Aorta (tissue), 5 donors: ENCODE data around the gene XCL2. TPM values are rescaled to one million over a fixed set of nuclear protein-coding genes. Genes with fewer than 3 reads are reported as not detected.

Source experiments
- ATAC-seq: fragments of 200-7000 bp; cut with Tn5 transposase; one replicate; pipeline ENCODE4 v1.9.1; 2022; ENCODE audit warnings: moderate library complexity; ENCODE audit not compliant: low FRiP score
- DNase-seq, 2 donors: peaks; one replicate each; pipeline ENCODE4 v3.0.0-alpha.2; 2020
- H3K27ac ChIP-seq, 2 donors: one replicate each; pipeline ENCODE4 v1.5.1; 2013; ENCODE audit warnings: low read length in 2 of 2, mild to moderate bottlenecking in 2 of 2, moderate library complexity in 2 of 2, control low read depth in 1 of 2, inconsistent platforms in 1 of 2, low read depth in 1 of 2
- H3K27me3 ChIP-seq, 2 donors: one replicate each; pipeline ENCODE4 v1.6.1; 2013; ENCODE audit warnings: control low read depth in 1 of 2, low read length in 1 of 2, mild to moderate bottlenecking in 1 of 2, moderate library complexity in 1 of 2; ENCODE audit not compliant: insufficient read depth in 2 of 2, control insufficient read depth in 1 of 2
- H3K36me3 ChIP-seq, 2 donors: one replicate each; pipeline ENCODE4 v1.6.1; 2013; ENCODE audit warnings: control low read depth in 1 of 2, low read length in 1 of 2, mild to moderate bottlenecking in 1 of 2; ENCODE audit not compliant: insufficient read depth in 2 of 2, control insufficient read depth in 1 of 2
- H3K4me1 ChIP-seq, 2 donors: one replicate each; pipeline ENCODE4 v1.6.1; 2013; ENCODE audit warnings: low read length in 2 of 2, control low read depth in 1 of 2, mild to moderate bottlenecking in 1 of 2, moderate library complexity in 1 of 2; ENCODE audit not compliant: insufficient read depth in 2 of 2, control insufficient read depth in 1 of 2
- H3K4me3 ChIP-seq, 2 donors: one replicate each; pipeline ENCODE4 v1.5.1; 2013; ENCODE audit warnings: low read length in 2 of 2, control low read depth in 1 of 2, mild to moderate bottlenecking in 1 of 2
- H3K9me3 ChIP-seq: one replicate; pipeline ENCODE4 v1.6.1; 2013; ENCODE audit warnings: mild to moderate bottlenecking, low read length; ENCODE audit not compliant: control insufficient read depth
- WGBS, 2 donors: extraction: QIAGEN DNeasy Blood & Tissue Kit; methylation state at CpG; one replicate each; pipeline ENCODE4 v1.1.7; 2013; 5-methylcytosine and 5-hydroxymethylcytosine counted together
- intact Hi-C, 2 donors: fragments of 100-400 bp; cut with DNase I; formaldehyde crosslinking; loops; one replicate each; pipeline versions ENCODE4 v1.14.2 to v1.15.0; 2022
- polyA plus RNA-seq, 2 donors: library from polyadenylated mRNA; stranded (reverse); fragments of 200-250 nt; gene quantifications; one replicate each; pipeline ENCODE4 v1.2.3, GENCODE V29; 2013
- total RNA-seq, 2 donors: library from RNA; stranded (reverse); fragmentation: NEBNext Ultra II Directional; extraction: Animal tissue kit (Norgen Biotek cat#: 25700); gene quantifications; one replicate each; pipeline ENCODE4 v1.2.1, GENCODE V29; 2021
- donor health status: healthy with polysubstance abuse.
- donor health status: Bipolar disorder and iron deficiency.
- donor health status: DM: no; HTN: no; CAD: no.
- donor health status: DM: no; HTN: no; CAD: no.
- donor health status: DM: yes; HTN: yes; CAD: no.

Gene XCL2
- total and polyA plus RNA-seq, 4 donors: 1.1 TPM; not detected in 3

DNA sequence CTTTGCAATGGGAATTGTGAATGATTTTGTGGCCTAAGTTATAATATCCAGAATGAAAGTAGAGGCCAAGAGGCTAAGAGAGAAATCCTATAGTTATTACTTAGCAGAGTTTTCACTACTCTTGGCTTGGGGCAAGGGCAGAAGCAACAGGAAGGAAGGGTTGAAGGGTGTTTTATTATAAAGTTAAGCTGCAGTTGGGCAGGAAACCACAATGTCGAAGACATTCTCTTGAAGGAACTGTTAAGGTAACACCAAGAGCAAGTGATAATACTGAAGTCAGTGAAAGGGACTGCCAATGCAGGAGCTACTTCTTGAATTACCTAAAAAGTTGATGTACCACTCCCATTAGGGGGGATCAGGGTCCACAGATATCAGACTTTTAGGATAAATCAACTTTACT, 8.3 kb downstream of the XCL2 start:
- no peak overlapping the region for H3K4me3 ChIP-seq
- no peak for DNase-seq
- no peaks in the 10 kb centered on the region for H3K27me3 ChIP-seq
- no peaks in the 10 kb centered on the region for H3K4me1 ChIP-seq
- 68 to 73% methylated on average over 1 of the region's 1 CpG for WGBS, 2 donors
- no peak overlapping the region for H3K27ac ChIP-seq
- no peaks in the 10 kb centered on the region for H3K36me3 ChIP-seq
- H3K9me3 ChIP-seq: no peaks in the 10 kb centered on the region
- no peak for ATAC-seq
- intact Hi-C loops: no loop called here

DNA sequence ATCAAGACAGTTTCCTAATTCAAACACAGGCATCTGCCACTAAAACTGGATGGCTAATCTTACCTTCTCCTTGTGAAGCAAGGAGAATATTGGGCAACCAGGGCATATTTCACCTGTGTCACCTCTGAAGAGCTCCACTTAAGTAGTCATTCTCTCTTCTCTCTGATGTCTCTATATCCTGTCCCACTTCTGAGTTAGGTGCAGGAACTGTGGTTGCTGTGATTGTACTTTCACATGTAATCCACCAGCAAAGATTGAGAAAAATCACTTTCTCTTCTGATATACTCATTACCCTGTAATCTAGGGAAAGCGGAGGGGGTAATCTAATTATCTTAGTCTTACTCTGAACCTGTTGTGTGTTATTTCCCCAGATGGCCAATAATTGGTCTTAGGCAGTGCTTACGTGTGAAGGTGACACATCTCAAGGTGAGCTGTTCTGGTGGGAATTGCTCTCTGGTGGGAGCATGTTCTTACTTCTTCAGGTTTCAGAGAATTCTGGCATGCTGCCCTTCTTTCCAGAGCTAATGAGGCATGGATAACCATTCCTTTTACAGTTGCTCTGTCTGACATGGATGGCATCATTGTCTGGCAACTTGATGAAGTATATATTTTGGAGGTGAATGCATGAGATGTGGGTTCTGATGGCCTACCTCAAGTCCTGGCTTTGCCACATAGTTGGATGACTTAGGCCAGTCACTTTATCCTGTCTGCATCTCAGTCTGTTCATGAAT, 12.0 kb downstream of the XCL2 start:
- DNase-seq (no peak), ATAC-seq (no peak)
- Histone ChIP-seq H3K27ac (no peak overlapping the region), H3K27me3 (no peaks in the 10 kb centered on the region), H3K9me3 (no peaks in the 10 kb centered on the region), H3K4me1 (no peaks in the 10 kb centered on the region), H3K4me3 (no peak overlapping the region), H3K36me3 (no peaks in the 10 kb centered on the region)
- WGBS, 2 donors: 96 to 97% methylated on average over 2 of the region's 2 CpGs
- intact Hi-C loops: no loop called here

DNA sequence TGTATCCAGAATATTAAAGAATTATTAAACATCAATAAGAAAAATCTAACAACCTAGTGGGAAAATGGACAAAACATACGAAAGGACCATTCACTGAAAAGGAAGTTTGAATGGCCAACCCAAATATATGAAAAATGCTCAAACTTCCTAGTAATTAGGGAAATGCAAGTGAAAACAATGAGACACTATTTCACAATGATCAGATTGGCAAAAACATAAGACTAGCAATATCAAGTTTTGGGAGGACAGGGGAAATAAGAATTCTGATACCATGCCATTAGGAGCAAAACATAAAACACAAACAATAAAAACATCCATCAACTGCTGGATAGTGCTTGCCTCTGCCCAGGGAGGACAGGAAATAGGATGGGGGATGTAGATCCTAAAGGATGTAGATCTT, 14.3 kb downstream of the XCL2 start:
- WGBS, 2 donors: 13 to 21% methylated on average over 1 of the region's 1 CpG

DNA sequence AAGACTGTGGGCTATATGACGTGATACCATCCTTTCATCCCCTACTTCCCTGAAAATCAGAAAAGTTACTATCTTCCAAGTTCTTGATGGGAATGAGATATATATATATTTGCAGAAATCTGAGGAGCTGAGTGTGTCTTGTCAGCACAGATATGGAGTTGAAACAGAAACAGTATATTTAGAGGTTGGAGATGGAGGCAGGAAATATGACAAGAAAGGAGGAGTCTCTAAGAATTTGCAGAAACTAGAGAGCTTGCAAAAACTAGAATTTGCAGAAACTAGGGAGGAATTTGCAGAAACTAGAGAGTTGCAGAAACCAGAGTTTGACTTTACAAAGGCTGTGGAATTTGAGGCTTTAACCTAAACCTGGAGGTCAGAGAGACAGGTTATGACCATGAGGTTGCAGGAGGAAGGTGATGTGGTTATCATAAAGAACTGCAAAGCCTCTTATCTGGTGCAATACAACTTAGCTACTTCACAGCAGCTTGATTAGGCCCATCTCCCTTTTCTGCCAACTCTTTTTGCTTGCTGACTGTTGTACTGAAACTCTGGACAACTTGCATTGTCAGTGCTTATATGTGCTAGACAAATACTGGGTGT, 22.3 kb downstream of the XCL2 start:
- whole genome bisulfite sequencing, 2 donors: 84 to 96% methylated on average over 1 of the region's 1 CpG
- H3K27ac ChIP-seq: no peak overlapping the region
- no peak overlapping the region for H3K4me3 ChIP-seq
- no peaks in the 10 kb centered on the region for H3K36me3 ChIP-seq
- no peak for ATAC-seq
- H3K4me1 ChIP-seq: no peaks in the 10 kb centered on the region
- H3K9me3 ChIP-seq: no peaks in the 10 kb centered on the region
- no peak for DNase-seq
- H3K27me3 ChIP-seq: no peaks in the 10 kb centered on the region
- intact Hi-C loops: no loop called here

More for the DNA sequence above, 14.3 kb downstream of the XCL2 start:
- Histone ChIP-seq H3K4me1 (no peaks in the 10 kb centered on the region), H3K9me3 (no peaks in the 10 kb centered on the region), H3K4me3 (no peak overlapping the region), H3K36me3 (no peaks in the 10 kb centered on the region), H3K27ac (no peak overlapping the region), H3K27me3 (no peaks in the 10 kb centered on the region)
- DNase-seq (no peak), ATAC-seq (no peak)
- intact Hi-C loops: no loop called here

DNA sequence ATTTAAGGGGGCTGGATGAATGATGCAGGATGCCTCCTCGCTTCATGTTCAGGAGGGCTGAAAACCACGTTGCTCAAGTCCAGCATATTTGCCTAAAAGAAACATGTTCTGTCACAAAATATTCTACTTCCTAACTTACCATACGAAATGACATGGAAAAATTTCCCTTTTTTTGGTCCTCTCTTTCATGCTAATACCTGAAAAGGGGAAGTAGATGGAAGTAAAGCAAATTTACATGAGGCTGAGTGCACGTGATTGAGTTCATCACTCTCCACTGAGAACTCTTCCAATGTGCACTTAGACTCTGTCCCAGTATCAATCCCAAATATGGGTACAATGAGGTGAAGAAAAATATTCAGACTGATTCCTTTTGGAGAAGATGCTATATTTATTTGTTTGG, 23.0 kb downstream of the XCL2 start:
- WGBS, 2 donors: 53 to 69% methylated on average over 4 of the region's 4 CpGs
- Histone ChIP-seq H3K9me3 (no peaks in the 10 kb centered on the region), H3K4me3 (no peak overlapping the region), H3K4me1 (no peaks in the 10 kb centered on the region), H3K36me3 (no peaks in the 10 kb centered on the region), H3K27me3 (no peaks in the 10 kb centered on the region), H3K27ac (no peak overlapping the region)
- ATAC-seq (no peak), DNase-seq (no peak)
- intact Hi-C loops: no loop called here

DNA sequence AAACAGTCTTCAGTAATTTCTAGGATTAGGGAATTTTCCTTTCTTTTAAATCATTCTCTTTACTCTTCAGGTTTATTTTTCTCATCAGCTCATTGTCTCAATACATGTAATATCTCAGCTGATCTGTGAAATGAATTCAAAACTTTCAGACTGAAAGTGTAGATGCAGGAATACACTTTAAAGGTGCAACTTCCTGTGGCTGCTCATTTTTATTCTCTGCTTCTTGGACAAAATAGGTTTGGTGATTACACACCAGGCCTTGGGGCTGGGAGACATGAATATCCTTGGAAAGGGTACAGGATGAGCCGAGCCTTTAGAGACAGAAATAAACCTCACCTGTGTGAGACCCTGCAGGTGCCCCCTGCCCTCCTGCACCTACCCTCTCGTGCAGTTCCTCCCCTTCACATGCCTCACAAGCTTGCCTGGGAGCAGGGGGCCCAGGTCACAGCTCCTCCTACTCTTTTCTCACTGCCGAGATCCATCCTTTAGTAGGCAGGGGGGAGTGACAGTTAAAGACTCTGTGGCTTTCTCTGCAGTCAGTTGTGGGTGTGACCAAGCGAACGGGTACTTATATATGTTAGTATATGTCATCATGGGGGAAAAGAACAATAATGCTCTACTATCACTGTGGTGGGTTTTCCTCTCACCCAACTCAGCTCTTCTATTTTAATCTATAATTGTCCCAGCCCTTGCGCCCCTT, 23.6 kb downstream of the XCL2 start:
- H3K27me3 ChIP-seq: no peaks in the 10 kb centered on the region
- H3K4me3 ChIP-seq: no peak overlapping the region
- no peak overlapping the region for H3K27ac ChIP-seq
- DNase-seq (no peak), ATAC-seq (no peak)
- intact Hi-C loops: no loop called here
- no peaks in the 10 kb centered on the region for H3K4me1 ChIP-seq
- 50 to 55% methylated on average over 6 of the region's 6 CpGs for whole genome bisulfite sequencing, 2 donors
- no peaks in the 10 kb centered on the region for H3K36me3 ChIP-seq
- H3K9me3 ChIP-seq: no peaks in the 10 kb centered on the region

DNA sequence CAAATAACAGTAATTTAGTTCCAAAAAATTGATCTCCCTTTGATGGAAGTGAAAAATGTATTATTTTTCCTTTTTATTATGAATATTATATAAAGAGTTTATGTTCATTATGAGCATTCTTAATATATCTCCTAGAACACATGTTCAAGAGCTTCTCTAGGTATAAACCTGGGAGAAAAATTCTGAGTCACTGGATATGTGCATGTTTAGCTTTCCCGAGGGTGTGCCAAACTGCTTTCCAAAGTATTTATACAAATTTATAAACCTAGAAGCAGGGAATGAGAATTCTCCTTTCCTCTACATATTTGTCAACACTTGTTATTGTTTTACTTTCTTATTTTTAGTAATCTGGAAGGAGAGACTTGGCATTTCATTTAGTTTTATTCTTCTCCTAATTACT, 25.0 kb downstream of the XCL2 start:
- Histone ChIP-seq H3K27me3 (no peaks in the 10 kb centered on the region), H3K36me3 (no peaks in the 10 kb centered on the region), H3K4me1 (no peaks in the 10 kb centered on the region), H3K9me3 (no peaks in the 10 kb centered on the region), H3K4me3 (no peak overlapping the region), H3K27ac (no peak overlapping the region)
- ATAC-seq (no peak), DNase-seq (no peak)
- intact Hi-C loops: no loop called here
- WGBS, 2 donors: 76 to 88% methylated on average over 1 of the region's 1 CpG

DNA sequence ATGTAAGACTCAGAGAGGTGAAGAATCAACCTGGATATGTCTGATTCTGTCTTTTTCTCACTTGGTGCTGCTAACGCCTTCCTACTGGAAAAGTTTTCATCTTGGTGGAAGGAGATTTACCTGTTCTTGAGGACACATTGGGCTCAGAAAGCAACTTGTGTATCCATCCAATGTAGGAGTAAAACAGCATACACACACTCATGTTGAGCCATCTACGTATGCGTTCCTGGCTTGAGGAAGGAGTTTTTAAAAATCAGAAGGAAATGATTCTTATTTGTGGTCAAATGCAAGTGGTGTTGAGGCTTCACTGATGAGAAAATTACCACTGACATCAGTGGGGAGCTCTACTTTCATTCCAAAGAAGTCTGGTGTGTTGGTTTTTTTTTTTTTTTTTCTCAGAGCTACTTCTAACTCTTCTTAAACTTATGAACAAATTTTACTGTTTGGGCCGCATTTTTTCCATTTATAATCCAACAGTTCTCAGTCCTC, 25.6 kb downstream of the XCL2 start:
- intact Hi-C loops: no loop called here
- Histone ChIP-seq H3K27ac (no peak overlapping the region), H3K4me3 (no peak overlapping the region), H3K36me3 (no peaks in the 10 kb centered on the region), H3K9me3 (no peaks in the 10 kb centered on the region), H3K27me3 (no peaks in the 10 kb centered on the region), H3K4me1 (no peaks in the 10 kb centered on the region)
- WGBS, 2 donors: 85 to 89% methylated on average over 4 of the region's 4 CpGs
- no peak for DNase-seq
- ATAC-seq: no peak

DNA sequence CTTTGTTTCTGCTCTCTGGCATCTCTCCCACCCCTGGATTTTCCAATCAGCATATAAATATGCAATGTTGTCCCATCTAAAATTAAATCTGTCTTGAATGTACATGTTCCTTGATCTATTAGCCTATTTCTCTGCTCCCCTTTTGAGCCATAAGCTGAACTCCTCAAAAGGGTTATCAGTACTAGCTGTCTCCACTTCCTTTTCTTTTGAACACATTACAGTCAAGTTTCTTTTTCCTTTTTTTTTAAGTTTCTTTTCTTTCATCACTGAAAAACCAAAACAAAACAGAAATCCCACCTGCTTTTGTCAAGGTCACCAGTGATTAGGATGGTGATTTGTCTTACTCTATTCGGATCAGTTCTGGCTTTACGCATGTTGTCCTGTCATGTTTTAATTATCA, 29.3 kb downstream of the XCL2 start:
- 91 to 92% methylated on average over 2 of the region's 2 CpGs for WGBS, 2 donors
- no peaks in the 10 kb centered on the region for H3K27me3 ChIP-seq
- H3K27ac ChIP-seq: no peak overlapping the region
- ATAC-seq (no peak), DNase-seq (no peak)
- H3K4me3 ChIP-seq: no peak overlapping the region
- H3K9me3 ChIP-seq: no peaks in the 10 kb centered on the region
- intact Hi-C loops: no loop called here
- H3K4me1 ChIP-seq: no peaks in the 10 kb centered on the region
- H3K36me3 ChIP-seq: no peaks in the 10 kb centered on the region
